ENCODE data around the gene LATS1. TPM values are rescaled to one million over a fixed set of nuclear protein-coding genes. Genes with fewer than 3 reads are reported as not detected.

LATS1 gene
- total and polyA plus RNA-seq, 2 of the 8 experiments (the other 6 are each of a cell fraction or from before 2014, with no cell fraction given) = 8.9 to 21.7 TPM

- no peak for TF ChIP-seq HDAC2 (IDR thresholded peaks at IDR 0.05; ENCODE audit: borderline replicate concordance in 1 of 2, low read depth in 2 of 2, low read length in 2 of 2)
- TF ChIP-seq BRCA1 (IDR thresholded peaks at IDR 0.05; ENCODE audit: low read depth, low read length) = no peak
- TF ChIP-seq ATF2 (IDR thresholded peaks at IDR 0.05; ENCODE audit: low read length) = no peak
- no peak for TF ChIP-seq SP4 (IDR thresholded peaks at IDR 0.05; ENCODE audit: low read length)
- TF ChIP-seq RFX5 (IDR thresholded peaks at IDR 0.05; ENCODE audit: borderline replicate concordance, low read depth, low read length) = no peak
- TF ChIP-seq NANOG (IDR thresholded peaks at IDR 0.05; ENCODE audit: insufficient read depth, low read depth, low read length, poor library complexity, severe bottlenecking) = no peak
- TF ChIP-seq SIX5 (IDR thresholded peaks at IDR 0.05; ENCODE audit: low read depth, low read length) = no peak
- TF ChIP-seq SP2 (IDR thresholded peaks at IDR 0.05; ENCODE audit: low read length) = no peak
Measured at GRCh38 chr6:149686230-149686629, 31.7 kb downstream of the LATS1 start (continued).

All from H1 (cell line).